Activated T-helper 9 cell treated with anti-CD3 and anti-CD28 coated beads, Interleukin-2, amount 50 U/mL, for 16 hours (primary cell): Measurements from ENCODE around the gene ALPI.
"Not testable (repeated sequence)": the region's sequence is repeated elsewhere in the genome, so short reads cannot be mapped to it uniquely, and the experiment has no call there.

Source experiments
- DNase-seq: peaks from one replicate; pipeline ENCODE4 v3.0.0-alpha.2; 2020; ENCODE audit warnings: low read depth

The ALPI gene

DNA sequence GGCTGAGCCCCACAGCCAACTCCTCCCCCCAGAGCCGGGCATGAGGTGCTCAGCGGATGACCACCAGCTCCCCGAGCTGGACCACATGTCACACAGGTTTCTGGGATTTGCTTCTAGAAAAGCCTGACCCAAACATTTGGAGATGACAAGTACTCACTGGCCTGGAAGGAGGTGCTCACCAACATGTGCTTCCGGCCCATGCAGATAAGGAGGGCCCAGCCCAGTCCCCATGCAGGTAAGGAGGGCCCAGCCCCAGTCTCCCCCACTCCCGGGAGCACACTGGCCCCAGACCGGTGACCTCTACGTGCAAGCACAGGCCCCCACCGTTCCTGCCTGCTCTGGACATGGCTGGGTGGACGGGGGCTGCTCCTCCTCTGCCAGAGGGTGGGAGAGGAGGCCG lies 14.0 kb upstream of the ALPI start:
- not testable (repeated sequence) for DNase-seq

DNA sequence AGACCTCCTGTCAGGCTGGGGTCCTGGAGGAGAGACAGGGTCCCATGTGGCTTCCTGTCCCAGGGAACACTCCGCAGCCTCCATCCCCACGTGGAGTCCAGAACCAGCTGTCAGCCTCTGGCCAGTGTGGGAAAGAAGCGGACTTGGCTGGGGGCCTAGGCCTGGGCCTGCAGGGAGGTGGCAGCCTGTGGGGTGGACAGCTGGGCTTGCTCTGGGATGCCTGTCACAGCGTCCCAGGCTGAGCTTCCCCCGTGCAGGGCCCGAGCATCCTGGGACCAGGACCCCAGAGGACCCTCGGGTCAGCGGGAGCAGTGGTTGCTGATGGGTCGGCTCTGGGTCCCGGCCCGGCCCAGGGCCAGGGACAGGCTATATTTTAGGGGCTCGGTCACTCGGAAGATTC lies 13.5 kb upstream of the ALPI start:
- DNase-seq, result not testable (repeated sequence)

DNA sequence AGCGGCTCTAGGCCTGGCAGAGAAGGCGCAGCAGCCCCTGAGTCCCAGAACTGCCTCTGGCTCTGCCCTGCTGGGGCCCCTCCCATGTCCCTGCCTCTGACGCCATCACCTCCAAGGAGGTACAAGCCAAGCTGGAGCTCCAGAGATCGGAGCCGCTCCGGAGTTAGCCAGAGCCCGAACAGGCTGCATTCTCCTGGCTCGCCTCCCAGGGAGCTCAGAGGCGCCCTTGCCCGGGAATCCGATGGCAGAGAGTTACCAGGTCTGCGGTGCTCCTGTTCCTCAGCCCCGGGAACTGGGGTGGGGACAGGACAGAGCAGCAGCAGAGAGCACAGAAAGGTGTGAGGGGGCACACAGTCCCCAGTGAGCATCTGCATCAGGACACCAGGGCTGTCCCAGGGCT lies 12.9 kb upstream of the ALPI start:
- not testable (repeated sequence) for DNase-seq

DNA sequence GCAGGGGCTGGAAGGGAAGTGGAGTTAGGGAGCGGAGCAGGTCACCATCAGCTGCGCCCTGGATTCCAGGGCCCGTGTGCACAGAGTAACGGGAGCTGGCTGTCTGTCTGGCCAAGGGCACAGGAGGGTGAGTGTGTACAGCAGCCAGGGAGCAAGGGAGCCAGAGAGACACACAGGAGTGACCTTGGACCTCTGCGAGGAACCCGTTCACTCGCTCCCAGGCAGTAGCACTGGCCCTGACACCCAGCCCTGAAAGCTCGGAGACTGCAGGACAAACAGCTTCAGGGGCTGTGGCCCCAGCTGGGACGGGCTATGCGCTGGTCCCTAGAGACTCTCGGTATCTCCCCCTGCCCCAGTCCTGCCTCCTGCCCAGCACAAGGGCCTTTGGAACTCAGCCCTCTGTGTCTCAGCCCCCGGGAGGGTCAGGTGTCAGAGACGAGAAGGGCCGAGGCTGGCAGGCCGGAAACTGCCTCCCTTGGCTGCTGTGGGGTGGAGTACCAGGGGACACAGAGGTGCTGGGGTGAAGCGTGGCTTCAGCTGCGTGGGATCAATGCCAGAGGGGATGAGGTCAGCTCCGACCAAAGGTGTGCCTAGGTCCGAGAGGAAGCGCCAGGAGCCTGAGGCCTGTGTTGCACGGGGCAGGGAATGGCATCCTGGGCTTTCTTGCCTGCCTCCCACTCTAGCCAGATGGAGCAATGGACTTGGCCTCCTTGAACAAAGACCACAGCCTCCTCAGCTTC lies 12.1 kb upstream of the ALPI start:
- not testable (repeated sequence) for DNase-seq

DNA sequence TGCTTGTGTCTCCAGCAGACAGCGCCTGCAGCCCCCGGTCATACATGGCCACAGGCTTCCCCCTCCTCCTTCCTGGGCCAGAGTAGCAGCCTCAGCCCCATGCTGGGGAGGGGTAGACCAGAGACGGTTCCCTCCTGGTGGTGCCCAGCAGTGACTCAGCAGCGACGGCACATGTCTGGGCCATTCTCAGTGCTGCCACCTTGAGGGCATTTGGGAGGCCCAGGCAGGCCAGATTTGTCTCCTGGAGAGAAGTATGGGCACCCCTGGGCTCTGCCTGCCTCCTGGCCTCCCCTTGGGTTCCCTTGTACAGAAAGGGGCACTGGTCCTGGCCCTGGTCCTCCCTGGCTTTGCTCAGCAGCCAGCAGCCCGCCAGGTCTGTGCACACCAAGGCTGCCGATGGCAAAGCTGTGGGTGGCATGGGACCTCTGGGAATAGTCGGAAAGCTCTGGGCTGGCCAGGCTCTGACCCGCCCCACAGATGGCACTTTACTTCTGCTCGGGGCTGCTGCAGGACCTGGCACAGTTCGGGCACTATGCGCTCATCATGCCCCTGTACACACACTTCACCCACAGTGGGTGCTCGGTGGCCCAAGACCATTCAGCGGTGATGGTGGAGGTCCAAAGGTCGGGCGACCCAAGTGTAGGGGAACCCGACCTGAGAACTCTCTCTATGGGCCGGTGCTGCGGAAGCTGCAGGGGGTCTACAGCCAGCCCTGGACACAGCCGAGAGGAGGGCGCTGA lies 11.4 kb upstream of the ALPI start:
- peak; percentile 41 for DNase-seq

DNA sequence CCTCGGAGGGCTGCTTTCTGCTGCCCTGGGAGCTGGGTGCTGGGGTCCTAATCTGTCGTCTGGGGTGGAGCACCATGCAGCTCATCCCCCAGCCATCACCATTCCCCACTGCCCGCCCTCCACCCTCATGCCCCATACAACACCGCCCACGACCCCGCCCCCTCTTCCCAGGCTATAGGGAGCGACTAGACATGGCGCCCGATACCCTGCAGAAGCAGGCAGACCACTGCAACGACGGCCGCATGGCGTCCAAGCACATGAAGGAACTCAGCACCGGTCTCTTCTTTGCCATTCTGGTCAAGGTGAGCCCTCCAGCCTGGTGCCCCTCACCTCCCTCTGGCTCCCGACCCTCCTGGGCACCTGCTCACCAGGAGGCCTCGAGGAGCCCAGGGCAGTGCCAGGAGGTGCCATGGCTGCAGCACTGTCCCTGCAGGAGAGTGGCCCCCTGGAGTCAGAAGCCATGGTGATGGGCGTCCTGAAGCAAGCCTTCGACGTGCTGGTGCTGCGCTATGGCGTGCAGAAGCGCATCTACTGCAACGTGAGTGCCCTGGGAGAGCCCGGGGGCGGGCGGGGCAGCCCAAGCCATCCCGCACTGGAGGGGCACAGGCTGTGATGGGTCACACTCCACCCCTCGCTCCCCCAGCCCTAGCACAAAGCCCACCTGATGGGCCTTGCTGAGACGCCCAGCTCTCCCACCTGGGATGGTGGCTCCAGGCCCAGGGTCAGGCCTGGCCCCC lies 10.6 kb upstream of the ALPI start:
- DNase-seq, result not testable (repeated sequence)

DNA sequence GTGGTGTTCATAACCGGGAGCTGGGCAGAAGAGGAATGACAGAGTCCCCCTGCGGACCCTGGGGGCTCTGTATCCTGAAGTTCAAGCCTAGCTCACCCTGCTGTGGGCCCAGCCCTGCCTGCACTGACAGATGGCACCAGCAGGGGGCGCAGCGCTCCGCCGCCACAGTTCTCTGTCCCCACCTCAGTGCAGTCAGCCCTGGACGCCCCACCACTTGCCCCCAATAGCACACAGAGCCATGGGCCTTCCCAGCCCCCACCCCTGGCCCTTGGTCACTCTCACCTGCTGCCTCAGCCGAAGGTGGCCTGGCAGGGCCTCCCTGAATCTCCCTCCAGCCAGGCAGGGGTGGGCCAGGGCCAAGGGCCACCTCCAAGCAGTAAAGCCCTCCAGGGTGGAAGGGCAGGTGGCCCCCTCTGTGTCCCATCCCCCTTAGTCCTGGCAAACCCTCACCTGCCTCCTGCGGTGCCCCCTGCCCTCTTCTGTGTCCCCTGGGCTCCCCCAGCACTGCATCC lies 9.6 kb upstream of the ALPI start:
- DNase-seq, result not testable (repeated sequence)

DNA sequence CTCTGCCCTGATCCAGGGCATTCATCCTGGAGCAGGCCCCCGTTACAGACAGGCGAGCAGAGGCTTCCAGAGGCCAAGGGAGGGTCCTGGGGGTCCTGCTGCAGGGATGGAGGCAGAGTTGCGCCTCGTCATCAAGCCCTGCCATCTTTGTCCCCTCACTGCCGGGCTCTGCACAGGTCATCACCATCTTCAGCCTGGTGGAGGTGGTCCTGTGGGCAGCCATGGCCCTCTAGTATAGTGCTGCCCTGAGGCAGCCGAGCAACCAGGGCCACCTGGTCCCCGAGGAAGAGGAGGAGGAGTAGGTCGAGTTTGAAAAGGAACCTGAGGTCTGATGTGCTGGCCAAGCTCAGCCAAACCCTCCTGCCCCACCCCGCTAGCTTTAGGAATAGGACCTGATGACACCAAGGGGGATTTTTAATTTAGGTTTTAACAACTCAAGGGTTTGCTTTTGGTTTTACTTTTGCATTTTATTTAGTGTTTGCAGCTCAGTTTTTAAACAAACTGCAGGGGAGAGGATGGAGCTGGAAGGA lies 8.8 kb upstream of the ALPI start:
- no peak for DNase-seq

DNA sequence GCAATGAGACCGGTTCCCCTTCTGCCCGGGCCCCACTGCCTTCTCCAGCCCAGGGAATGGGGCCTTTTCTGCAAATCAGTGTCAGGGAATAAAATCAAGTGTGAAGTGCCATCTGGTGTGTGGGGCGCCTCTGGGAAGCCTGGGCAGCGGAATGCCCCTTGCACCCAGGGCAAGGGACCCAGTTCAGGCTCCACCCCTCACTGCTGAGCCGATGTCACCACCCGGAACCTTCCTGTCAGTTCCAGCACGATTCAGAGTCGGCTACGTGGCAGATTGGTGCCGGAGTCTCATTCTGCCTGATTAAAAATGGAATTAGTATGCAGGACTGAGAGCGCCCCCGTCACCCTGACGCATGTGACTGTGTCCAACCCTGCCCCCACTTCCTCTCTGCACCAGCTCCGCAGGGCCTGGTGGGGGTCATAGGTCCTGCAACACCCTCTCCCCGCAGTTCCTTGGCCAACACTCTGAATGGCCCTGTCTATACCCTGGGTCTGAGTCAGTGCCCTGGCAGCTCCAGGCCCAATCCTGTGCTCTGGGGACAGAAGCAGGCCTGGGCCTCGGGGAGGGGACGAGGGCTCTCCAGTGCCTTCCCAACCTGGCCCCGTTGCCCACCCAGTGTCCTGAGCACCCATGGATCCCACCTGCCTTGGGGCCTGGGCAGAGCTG lies 8.2 kb upstream of the ALPI start:
- DNase-seq, result no peak

DNA sequence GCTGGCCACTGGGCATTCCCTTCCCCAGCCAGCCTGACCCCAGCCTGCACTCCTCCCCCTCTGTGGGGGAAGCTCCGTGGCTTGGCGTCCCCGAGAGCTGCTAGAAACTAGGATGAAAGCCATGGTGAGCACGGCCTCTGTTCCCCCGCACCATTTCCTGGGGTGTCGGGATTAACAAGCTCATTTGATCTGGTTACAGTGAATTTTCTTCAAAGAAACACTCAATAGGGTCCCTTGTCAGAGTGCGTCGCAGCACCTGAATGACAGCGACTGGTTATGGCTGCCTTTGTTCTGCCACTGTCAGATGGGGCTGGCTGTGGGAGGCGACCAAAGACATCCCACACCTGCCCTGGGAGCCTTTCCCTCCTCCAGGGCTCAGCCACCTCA lies 7.7 kb upstream of the ALPI start:
- no peak for DNase-seq

DNA sequence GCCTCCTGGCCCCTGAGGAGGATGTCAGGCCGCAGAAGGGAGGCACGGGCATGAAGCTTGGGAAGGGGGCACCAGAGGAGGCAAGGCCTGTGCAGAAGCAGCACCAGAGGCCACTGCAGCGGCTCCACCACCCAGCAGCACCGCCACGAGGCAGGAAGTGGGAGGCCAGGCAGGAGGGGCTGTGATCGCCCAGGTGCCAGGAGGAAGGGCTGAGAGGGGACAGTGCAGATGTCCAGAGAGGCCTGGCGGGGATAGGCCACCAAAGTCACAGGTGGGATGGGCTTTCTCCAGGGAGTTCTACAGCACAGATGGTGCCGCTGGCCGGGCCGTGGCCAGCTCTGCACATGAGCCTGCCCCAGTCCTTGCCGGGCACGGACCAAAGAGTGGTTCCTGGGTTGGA lies 6.0 kb upstream of the ALPI start:
- no peak for DNase-seq

DNA sequence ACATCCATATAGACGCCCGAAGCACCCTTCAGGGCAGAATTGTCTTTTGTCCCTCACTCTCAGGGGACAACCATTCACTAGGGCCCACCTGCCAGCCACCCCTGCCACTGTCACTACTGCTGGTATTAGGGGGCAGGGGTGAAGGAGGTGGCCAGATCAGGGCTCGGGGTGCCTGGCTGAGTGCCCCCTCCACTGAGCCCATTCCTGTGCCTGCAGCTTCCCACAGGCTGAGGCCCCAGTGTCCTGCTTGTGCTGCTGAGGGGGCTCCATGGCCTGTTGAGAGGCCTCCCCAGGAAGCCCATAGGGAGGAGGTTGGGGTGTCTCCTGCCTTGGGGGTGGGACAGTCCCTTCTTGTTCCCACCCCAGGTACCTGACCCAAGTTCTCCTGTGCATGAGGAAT lies 4.3 kb upstream of the ALPI start:
- DNase-seq, result not testable (repeated sequence)

DNA sequence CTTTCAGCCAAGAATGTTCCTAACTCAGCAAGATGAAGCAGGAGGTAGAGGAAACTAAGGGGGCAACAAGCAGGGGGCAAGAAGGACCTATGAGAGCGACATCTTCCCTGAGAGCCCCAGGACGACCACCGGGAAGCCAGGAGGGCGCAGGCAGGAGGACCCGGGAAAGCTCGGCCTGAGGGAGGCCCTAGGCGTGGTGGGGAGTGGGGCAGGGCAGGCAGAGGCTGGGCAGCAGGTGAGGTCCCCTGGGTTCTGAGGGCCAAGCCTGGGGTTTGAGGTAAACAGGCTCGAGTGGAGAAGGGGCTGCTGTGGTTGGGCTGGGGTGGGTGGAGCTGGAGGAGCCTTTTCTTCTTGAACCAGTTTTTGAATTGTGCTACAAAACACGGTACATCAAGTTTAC lies 1.3 kb upstream of the ALPI start:
- no peak for DNase-seq

DNA sequence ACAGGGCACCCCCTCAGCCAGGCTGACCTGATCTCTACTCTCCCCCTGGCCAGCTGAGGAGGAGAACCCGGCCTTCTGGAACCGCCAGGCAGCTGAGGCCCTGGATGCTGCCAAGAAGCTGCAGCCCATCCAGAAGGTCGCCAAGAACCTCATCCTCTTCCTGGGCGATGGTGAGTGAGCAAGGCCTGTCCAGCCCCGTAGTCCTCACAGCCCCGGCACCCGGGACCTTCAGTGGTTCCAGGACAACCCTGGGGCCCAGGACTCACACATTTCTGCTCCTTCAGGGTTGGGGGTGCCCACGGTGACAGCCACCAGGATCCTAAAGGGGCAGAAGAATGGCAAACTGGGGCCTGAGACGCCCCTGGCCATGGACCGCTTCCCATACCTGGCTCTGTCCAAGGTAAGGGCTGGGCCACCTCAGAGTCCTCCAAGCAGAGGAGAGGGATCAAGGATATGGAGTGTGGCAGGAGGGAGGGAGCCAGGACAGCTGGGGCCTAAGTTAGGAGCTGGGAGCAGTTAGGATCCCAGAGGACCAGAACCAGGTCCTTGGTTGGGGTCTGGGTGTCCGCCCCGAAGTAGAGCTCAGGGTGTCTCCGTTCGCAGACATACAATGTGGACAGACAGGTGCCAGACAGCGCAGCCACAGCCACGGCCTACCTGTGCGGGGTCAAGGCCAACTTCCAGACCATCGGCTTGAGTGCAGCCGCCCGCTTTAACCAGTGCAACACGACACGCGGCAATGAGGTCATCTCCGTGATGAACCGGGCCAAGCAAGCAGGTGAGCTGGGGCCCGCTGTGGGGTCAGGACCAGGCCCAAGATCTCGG lies 555 bp downstream of the ALPI start:
- no peak for DNase-seq

DNA sequence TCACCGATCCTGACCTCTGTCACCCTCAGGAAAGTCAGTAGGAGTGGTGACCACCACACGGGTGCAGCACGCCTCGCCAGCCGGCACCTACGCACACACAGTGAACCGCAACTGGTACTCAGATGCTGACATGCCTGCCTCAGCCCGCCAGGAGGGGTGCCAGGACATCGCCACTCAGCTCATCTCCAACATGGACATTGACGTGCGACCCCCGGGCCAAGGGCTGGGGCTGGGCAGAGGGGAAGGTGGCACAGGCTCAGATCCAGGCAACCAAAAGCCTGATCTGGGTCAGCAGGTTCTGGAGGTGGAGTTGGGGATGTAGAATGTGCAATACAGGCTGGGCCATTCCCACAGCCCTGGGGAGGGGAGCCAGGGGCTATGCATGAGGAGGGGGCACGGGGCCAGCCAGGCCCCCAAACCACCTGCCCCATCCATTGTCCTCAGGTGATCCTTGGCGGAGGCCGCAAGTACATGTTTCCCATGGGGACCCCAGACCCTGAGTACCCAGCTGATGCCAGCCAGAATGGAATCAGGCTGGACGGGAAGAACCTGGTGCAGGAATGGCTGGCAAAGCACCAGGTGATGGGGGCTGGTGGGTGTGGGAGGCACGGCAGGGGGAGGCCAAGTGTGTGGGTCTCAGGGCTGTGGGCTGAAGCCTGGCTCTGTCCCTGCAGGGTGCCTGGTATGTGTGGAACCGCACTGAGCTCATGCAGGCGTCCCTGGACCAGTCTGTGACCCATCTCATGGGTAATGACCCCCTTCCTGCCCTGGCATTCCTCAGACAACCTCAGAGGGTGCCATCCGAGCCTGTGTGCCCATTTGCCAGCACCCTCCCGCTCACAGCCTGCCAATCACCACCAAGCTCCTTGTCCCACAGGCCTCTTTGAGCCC lies 1.4 kb downstream of the ALPI start:
- DNase-seq, result no peak

DNA sequence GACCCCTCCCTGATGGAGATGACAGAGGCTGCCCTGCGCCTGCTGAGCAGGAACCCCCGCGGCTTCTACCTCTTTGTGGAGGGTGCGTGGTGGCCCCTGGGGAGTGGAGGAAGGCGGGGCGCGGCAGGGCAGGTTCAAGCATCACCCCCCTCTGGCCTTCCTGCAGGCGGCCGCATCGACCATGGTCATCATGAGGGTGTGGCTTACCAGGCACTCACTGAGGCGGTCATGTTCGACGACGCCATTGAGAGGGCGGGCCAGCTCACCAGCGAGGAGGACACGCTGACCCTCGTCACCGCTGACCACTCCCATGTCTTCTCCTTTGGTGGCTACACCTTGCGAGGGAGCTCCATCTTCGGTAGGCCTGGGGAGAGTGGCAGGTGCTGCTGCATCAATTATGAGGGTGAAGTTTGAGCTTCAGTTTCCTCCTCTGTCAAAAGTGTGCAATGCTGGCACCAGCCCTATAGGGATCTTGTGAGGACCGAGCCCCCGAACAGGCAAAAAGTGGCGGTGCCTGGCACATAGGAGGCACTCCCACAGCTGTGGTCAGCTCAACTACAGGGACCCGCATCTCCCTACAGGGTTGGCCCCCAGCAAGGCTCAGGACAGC lies 2.2 kb downstream of the ALPI start:
- DNase-seq, result no peak

DNA sequence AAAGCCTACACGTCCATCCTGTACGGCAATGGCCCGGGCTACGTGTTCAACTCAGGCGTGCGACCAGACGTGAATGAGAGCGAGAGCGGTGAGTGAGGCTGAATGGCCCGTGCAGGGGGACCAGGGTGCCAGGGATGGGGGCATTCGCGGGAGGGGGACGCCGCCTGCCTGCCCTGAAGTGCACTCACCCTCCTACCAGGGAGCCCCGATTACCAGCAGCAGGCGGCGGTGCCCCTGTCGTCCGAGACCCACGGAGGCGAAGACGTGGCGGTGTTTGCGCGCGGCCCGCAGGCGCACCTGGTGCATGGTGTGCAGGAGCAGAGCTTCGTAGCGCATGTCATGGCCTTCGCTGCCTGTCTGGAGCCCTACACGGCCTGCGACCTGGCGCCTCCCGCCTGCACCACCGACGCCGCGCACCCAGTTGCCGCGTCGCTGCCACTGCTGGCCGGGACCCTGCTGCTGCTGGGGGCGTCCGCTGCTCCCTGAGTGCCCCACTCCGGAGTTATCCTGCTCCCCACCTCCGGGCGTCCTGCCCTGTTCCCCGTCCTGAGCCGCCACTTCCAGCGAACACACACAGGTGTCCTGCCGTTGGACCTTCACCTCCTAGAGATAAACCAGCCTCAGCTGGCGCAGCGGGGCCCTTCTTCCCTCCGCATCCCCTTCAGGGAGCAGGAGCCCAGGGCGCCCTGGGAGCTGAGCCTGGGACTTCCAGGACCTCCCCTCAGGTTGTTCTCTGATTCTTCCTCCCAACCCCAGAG lies 2.9 kb downstream of the ALPI start:
- DNase-seq, result no peak

DNA sequence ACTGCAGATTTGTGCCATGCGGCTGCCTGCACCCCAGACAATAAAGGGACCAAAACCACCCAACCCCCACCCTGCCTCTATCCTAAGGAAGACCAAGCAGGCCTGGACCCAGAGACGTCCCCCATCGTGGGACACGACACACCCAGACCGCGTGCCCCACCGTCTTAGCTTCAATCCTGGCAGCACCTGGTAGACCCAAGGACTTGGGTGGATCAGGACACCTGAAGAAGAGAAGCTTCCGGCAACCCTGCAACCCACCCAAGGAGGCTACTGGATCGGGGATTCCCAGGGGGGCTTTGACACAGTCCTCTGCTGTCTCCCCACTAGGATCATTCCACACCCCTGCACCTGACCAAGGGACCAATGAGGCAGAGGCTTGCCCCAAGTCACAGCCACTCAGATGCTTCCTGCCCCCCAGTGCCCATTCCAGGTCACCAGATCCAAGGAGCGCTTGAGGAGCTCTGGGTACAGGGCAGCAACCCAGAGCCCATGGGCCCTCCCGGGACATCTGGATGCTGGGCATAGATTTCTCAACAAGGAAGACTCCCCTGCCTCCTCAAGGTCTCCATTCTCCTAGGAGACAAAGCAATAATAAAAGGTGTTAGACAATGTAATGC lies 3.6 kb downstream of the ALPI start:
- no peak for DNase-seq
